A549 (cell line): ENCODE measurements around the gene ARL15. TPM values are rescaled to one million over a fixed set of nuclear protein-coding genes. Genes with fewer than 3 reads are reported as not detected.

Experiments
- ATAC-seq, 2 experiments: fragments of 200-7000 bp in 1 of 2; fragments of >200 bp in 1 of 2; cut with Nextera tagmentation in 1 of 2; cut with Tn5 transposase in 1 of 2; 3 replicates each; pipeline versions ENCODE4 v1.8.0 to v1.9.1; 2018 to 2020; ENCODE audit warnings: mild to moderate bottlenecking in 1 of 2, moderate library complexity in 1 of 2
- CTCF ChIA-PET: fragments of 300-600 bp; sonication (Branson Sonifier 250); formaldehyde crosslinking; extraction: SDS; loops from one replicate; lab custom pipeline; 2021; ENCODE audit warnings: antibody characterized with exemption, inconsistent platforms; lab: Yijun Ruan, JAX
- POLR2A ChIA-PET: fragments of 350-600 bp; formaldehyde crosslinking; extraction: SDS; loops from one replicate; lab custom pipeline; 2021; ENCODE audit warnings: antibody characterized with exemption, inconsistent platforms; lab: Yijun Ruan, JAX
- DNase-seq, 2 experiments: peaks; one replicate each; pipeline versions ENCODE4 v3.0.0 to v3.0.0-alpha.2; 2011 to 2016; ENCODE audit warnings: low read depth in 1 of 2, low spot score in 1 of 2
- FAIRE-seq: peaks from 2 replicates; lab custom pipeline; 2011; peaks lifted over from hg19 to GRCh38; lab: Jason Lieb, UNC
- H3K27ac ChIP-seq, 2 experiments: fragments of >200 bp; sonication (Bioruptor Twin); formaldehyde crosslinking; 3 replicates each; pipeline ENCODE4 v1.5.1; 2016 to 2017
- H3K4me1 ChIP-seq: fragments of >200 bp; sonication (Bioruptor Twin); formaldehyde crosslinking; 3 replicates; pipeline ENCODE4 v1.6.1; 2016
- H3K4me2 ChIP-seq: fragments of >200 bp; sonication (Bioruptor Twin); formaldehyde crosslinking; 3 replicates; pipeline ENCODE4 v1.6.1; 2016
- H3K4me3 ChIP-seq: fragments of >200 bp; sonication (Bioruptor Twin); formaldehyde crosslinking; 3 replicates; pipeline ENCODE4 v1.5.1; 2016
- H3K9me3 ChIP-seq: fragments of >200 bp; sonication (Bioruptor Twin); formaldehyde crosslinking; 3 replicates; pipeline ENCODE4 v1.6.1; 2016
- BCL3 ChIP-seq: fragments of >200 bp; sonication (Bioruptor Twin); formaldehyde crosslinking; IDR thresholded peaks from 3 replicates; pipeline ENCODE4 v1.6.1; 2016
- CBX2 ChIP-seq: fragments of 200-600 bp; sonication (generic); IDR thresholded peaks from 2 replicates; pipeline ENCODE4 v1.6.1; 2016; ENCODE audit warnings: low read depth, mild to moderate bottlenecking, borderline replicate concordance
- CEBPB ChIP-seq, 2 experiments: fragments of >200 bp in 1 of 2; sonication (Bioruptor Twin) in 1 of 2; formaldehyde crosslinking in 1 of 2; IDR thresholded peaks; 2 replicates each; pipeline ENCODE4 v1.6.1; 2012 to 2016
- CHD2 ChIP-seq: fragments of 150-350 bp; IDR thresholded peaks from 2 replicates; pipeline ENCODE4 v1.6.1; 2014; ENCODE audit warnings: low read length; ENCODE audit not compliant: partially characterized antibody
- CHD4 ChIP-seq: fragments of 200-600 bp; sonication (generic); IDR thresholded peaks from 2 replicates; pipeline ENCODE4 v1.6.1; 2016; ENCODE audit warnings: antibody characterized with exemption, mild to moderate bottlenecking, borderline replicate concordance
- CTCF ChIP-seq: fragments of >200 bp; sonication (Bioruptor Twin); formaldehyde crosslinking; IDR thresholded peaks from 3 replicates; pipeline ENCODE4 v1.5.1; 2016
- EHF ChIP-seq: fragments of 250-450 bp; sonication (Bioruptor Pico); IDR thresholded peaks from 2 replicates; pipeline ENCODE4 v1.5.0; 2020; ENCODE audit warnings: mild to moderate bottlenecking
- EP300 ChIP-seq, 2 experiments: fragments of >200 bp; sonication (Bioruptor Twin); formaldehyde crosslinking; IDR thresholded peaks; 2 replicates in 1 of 2; 3 replicates in 1 of 2; pipeline ENCODE4 v1.6.1; 2016 to 2017
- ESRRA ChIP-seq: fragments of 150-350 bp; IDR thresholded peaks from 2 replicates; pipeline ENCODE4 v1.6.1; 2014; ENCODE audit warnings: mild to moderate bottlenecking, low read length, borderline replicate concordance
- FOSB ChIP-seq: fragments of 250-450 bp; sonication (Bioruptor Pico); IDR thresholded peaks from 2 replicates; pipeline ENCODE4 v1.5.0; 2020; ENCODE audit warnings: mild to moderate bottlenecking, moderate library complexity
- FOSL2 ChIP-seq, 2 experiments: fragments of 450-650 bp in 1 of 2; fragments of >200 bp in 1 of 2; sonication (Bioruptor Twin) in 1 of 2; formaldehyde crosslinking; IDR thresholded peaks; 2 replicates each; pipeline versions ENCODE4 v1.5.0 to v1.6.1; 2016 to 2020; ENCODE audit warnings: mild to moderate bottlenecking in 1 of 2, moderate library complexity in 1 of 2
- FOXS1 ChIP-seq: fragments of 250-450 bp; sonication (Bioruptor Pico); IDR thresholded peaks from 2 replicates; pipeline ENCODE4 v1.5.0; 2020; ENCODE audit warnings: mild to moderate bottlenecking, moderate library complexity
- HDAC2 ChIP-seq: fragments of 200-600 bp; sonication (generic); IDR thresholded peaks from 2 replicates; pipeline ENCODE4 v1.6.1; 2016
- HOXB13 ChIP-seq: fragments of 250-450 bp; sonication (Bioruptor Pico); IDR thresholded peaks from 2 replicates; pipeline ENCODE4 v1.5.0; 2020; ENCODE audit warnings: low read depth, mild to moderate bottlenecking, moderate library complexity
- JUN ChIP-seq, 2 experiments: fragments of >200 bp; sonication (Bioruptor Twin); formaldehyde crosslinking; IDR thresholded peaks; 2 replicates in 1 of 2; 3 replicates in 1 of 2; pipeline ENCODE4 v1.6.1; 2016 to 2017
- JUNB ChIP-seq: fragments of >200 bp; sonication (Bioruptor Twin); formaldehyde crosslinking; IDR thresholded peaks from 2 replicates; pipeline ENCODE4 v1.6.1; 2016
- KDM1A ChIP-seq: fragments of 200-600 bp; sonication (generic); IDR thresholded peaks from 2 replicates; pipeline ENCODE4 v1.6.1; 2016; ENCODE audit warnings: low read depth, mild to moderate bottlenecking
- KDM5A ChIP-seq: fragments of 200-600 bp; sonication (generic); IDR thresholded peaks from 2 replicates; pipeline ENCODE4 v1.6.1; 2016; ENCODE audit warnings: antibody characterized with exemption, mild to moderate bottlenecking
- MYC ChIP-seq: IDR thresholded peaks from 2 replicates; pipeline ENCODE4 v1.6.1; 2012; ENCODE audit warnings: mild to moderate bottlenecking, inconsistent platforms, low read length, improper control_type of control experiment, borderline replicate concordance
- NR3C1 ChIP-seq: fragments of >200 bp; sonication (Bioruptor Twin); formaldehyde crosslinking; IDR thresholded peaks from 3 replicates; pipeline ENCODE4 v1.6.1; 2017
- PBX3 ChIP-seq: IDR thresholded peaks from 2 replicates; pipeline ENCODE4 v1.6.1; 2012
- RFX5 ChIP-seq: fragments of 450-650 bp; IDR thresholded peaks from 2 replicates; pipeline ENCODE4 v1.7.1; 2014; ENCODE audit warnings: antibody characterized with exemption, mild to moderate bottlenecking, moderate library complexity
- SMC3 ChIP-seq: fragments of >200 bp; sonication (Bioruptor Twin); formaldehyde crosslinking; IDR thresholded peaks from 3 replicates; pipeline ENCODE4 v1.6.1; 2018; ENCODE audit warnings: inconsistent platforms
- SREBF2 ChIP-seq: fragments of 450-650 bp; IDR thresholded peaks from 2 replicates; pipeline ENCODE4 v1.6.1; 2014; ENCODE audit warnings: mild to moderate bottlenecking, moderate library complexity
- TFCP2L1 ChIP-seq: fragments of 250-450 bp; sonication (Bioruptor Pico); IDR thresholded peaks from 2 replicates; pipeline ENCODE4 v1.5.0; 2021; ENCODE audit warnings: mild to moderate bottlenecking
- TP53 ChIP-seq: fragments of 250-450 bp; sonication (Bioruptor Pico); IDR thresholded peaks from 2 replicates; pipeline ENCODE4 v1.5.0; 2021; ENCODE audit warnings: mild to moderate bottlenecking, moderate library complexity
- ZNF302 ChIP-seq: fragments of 250-450 bp; sonication (Bioruptor Pico); IDR thresholded peaks from 2 replicates; pipeline ENCODE4 v1.9.0; 2021; ENCODE audit warnings: inconsistent platforms, mild to moderate bottlenecking, moderate library complexity
- ZSCAN20 ChIP-seq: fragments of 250-450 bp; sonication (Bioruptor Pico); IDR thresholded peaks from 2 replicates; pipeline ENCODE4 v1.8.0; 2022; ENCODE audit warnings: mild to moderate bottlenecking, moderate library complexity
- WGBS: methylation state at CpG from one replicate; pipeline ENCODE4 v1.1.6; 2017; ENCODE audit errors: missing lambda C conversion rate; 5-methylcytosine and 5-hydroxymethylcytosine counted together
- polyA plus RNA-seq, 4 experiments: library from polyadenylated mRNA; depleted of rRNA in 3 of 4; stranded (reverse); fragments of >200 nt; fragmentation: RNase III in 1 of 4; extraction: RNeasy Plus Mini Kit Qiagen cat#74134 plus additional on column Dnase treatment in 1 of 4; gene quantifications; 2 replicates in 3 of 4; 3 replicates in 1 of 4; pipeline ENCODE4 v1.2.3, GENCODE V29; 2011 to 2017

ARL15 gene
- polyA plus RNA-seq, 2 of the 4 experiments (the other 2 are of a cell fraction) = 11.8 to 12.1 TPM

GRCh38 chr5:53974021-53974420 lies 336.4 kb downstream of the ARL15 start:
- no peaks in the 10 kb centered on the region for H3K4me1 ChIP-seq
- CTCF ChIA-PET = interaction anchor here (0.6 kb wide), 1 partner anchor 12 kb away, joined by 3 read pairs; no protein-coding TSS in a partner anchor
- no peak for FAIRE-seq
- 88% methylated on average over 1 of the region's 1 CpG for WGBS
- TF ChIP-seq CBX2 = no peak
- TF ChIP-seq TFCP2L1 (CRISPR knock-in tag) = no peak
- no peak for TF ChIP-seq ZSCAN20 (CRISPR knock-in tag)
- no peak for TF ChIP-seq EP300 (IDR thresholded peaks at IDR 0.05)
- no peak for TF ChIP-seq FOSL2 (IDR thresholded peaks at IDR 0.05)
- TF ChIP-seq FOSL2 (CRISPR knock-in tag; IDR thresholded peaks at IDR 0.05) = no peak
- TF ChIP-seq PBX3 = no peak
- TF ChIP-seq CHD4 = no peak
- TF ChIP-seq RFX5 = no peak
- TF ChIP-seq KDM1A = no peak
- TF ChIP-seq MYC = no peak
- no peak for TF ChIP-seq HOXB13 (CRISPR knock-in tag)
- TF ChIP-seq CEBPB (IDR thresholded peaks at IDR 0.05) = no peak
- no peak for TF ChIP-seq SMC3
- TF ChIP-seq SREBF2 = no peak
- TF ChIP-seq NR3C1 = no peak
- TF ChIP-seq FOXS1 (CRISPR knock-in tag) = no peak
- TF ChIP-seq EHF = no peak
- TF ChIP-seq CHD2 = no peak
- no peak overlapping the region for H3K27ac ChIP-seq
- H3K4me2 ChIP-seq = no peak overlapping the region
- POLR2A ChIA-PET = no interaction called here
- ATAC-seq = no peak
- DNase-seq = no peak
- H3K9me3 ChIP-seq = no peaks in the 10 kb centered on the region
- no peak overlapping the region for H3K4me3 ChIP-seq

DNA sequence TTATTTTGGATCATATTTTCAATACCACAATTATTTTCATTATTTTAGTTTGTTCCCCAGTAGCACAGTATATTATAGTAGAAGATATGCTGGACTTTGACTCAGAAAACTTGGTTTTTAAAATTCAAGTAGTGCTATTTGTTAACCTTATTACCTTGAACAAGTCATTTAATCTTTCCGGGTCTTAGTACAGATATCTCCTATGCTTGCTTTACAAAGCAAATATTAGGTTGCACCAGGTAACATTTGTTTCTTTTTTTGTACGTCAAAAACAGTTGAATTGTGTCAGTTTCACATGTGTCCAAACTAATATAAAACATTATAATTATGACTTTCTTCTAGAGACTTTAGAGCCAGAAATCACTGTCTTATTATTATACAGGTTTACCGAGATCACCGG lies 338.1 kb downstream of the ARL15 start:
- Histone ChIP-seq H3K27ac (no peak overlapping the region), H3K9me3 (no peaks in the 10 kb centered on the region), H3K4me3 (no peak overlapping the region), H3K4me2 (no peak overlapping the region), H3K4me1 (no peaks in the 10 kb centered on the region)
- no peak for DNase-seq
- WGBS = 90% methylated on average over 4 of the region's 4 CpGs
- ATAC-seq = no peak
- no peak for FAIRE-seq
- POLR2A ChIA-PET = no interaction called here
- CTCF ChIA-PET = no interaction called here
- TF ChIP-seq CTCF (no peak), JUN (IDR thresholded peaks at IDR 0.05) (no peak), TP53 (CRISPR knock-in tag) (no peak), SMC3 (no peak), KDM5A (no peak), FOSB (no peak), NR3C1 (no peak), ZSCAN20 (CRISPR knock-in tag) (no peak), HDAC2 (no peak), JUNB (no peak), EHF (no peak), ZNF302 (CRISPR knock-in tag) (no peak), RFX5 (no peak), BCL3 (no peak), ESRRA (no peak)
